GM08714 (cell line): Measurements from ENCODE around the gene MOB3B.
"Not testable (repeated sequence)": the region's sequence is repeated elsewhere in the genome, so short reads cannot be mapped to it uniquely, and the experiment has no call there.

Experiments
- H3K4me3 ChIP-seq: fragments of 200-500 bp; sonication (Bioruptor generic); 2 replicates; pipeline ENCODE4 v1.5.1; 2014; ENCODE audit warnings: mild to moderate bottlenecking, low read length, inconsistent platforms
- ZNF274 ChIP-seq: IDR thresholded peaks from 2 replicates; pipeline ENCODE4 v1.6.1; 2012; ENCODE audit warnings: mild to moderate bottlenecking, low read depth, low read length

Gene MOB3B

GRCh38 chr9:27468000-27468399 lies 61.6 kb downstream of the MOB3B start:
- no peak overlapping the region for H3K4me3 ChIP-seq
- TF ChIP-seq ZNF274 = no peak

DNA sequence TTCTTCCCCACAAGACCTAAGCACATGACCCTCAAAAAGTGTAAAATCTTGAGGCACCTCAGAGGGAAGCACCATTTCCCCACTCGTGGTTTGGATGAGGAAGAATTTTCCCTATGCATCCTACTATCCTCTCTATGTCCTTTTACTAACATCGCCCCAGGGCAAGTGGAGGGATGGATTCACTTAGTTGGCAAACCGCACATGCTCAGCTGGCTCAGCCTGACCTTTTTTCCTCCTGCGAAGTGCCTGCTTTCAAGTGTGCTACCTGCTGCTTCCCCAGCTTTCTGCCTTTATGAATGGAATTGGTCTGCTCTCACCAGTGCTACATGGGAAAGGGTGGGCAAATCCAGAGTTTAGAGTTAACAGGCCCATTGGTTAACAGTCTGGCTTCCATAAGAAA lies 62.1 kb downstream of the MOB3B start:
- no peak for TF ChIP-seq ZNF274
- no peak overlapping the region for H3K4me3 ChIP-seq

DNA sequence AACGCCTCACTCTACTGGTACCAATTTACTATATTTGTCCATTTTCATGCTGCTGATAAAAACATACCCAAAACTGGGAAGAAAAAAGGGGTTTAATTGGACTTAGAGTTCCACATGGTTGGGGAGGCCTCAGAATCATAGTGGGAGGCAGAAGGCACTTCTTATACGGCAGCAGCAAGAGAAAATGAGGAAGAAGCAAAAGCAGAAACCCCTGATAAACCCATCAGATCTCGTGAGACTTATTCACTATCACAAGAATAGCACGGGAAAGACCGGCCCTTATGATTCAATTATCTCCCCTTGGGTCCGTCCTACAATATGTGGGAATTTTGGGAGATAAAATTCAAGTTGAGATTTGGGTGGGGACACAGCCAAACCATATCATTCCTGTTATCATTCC lies 63.1 kb downstream of the MOB3B start:
- not testable (repeated sequence) for H3K4me3 ChIP-seq

GRCh38 chr9:27464950-27465349 lies 64.7 kb downstream of the MOB3B start:
- H3K4me3 ChIP-seq = not testable (repeated sequence)

GRCh38 chr9:27462846-27463245 lies 66.8 kb downstream of the MOB3B start:
- TF ChIP-seq ZNF274 = no peak
- no peak overlapping the region for H3K4me3 ChIP-seq

DNA sequence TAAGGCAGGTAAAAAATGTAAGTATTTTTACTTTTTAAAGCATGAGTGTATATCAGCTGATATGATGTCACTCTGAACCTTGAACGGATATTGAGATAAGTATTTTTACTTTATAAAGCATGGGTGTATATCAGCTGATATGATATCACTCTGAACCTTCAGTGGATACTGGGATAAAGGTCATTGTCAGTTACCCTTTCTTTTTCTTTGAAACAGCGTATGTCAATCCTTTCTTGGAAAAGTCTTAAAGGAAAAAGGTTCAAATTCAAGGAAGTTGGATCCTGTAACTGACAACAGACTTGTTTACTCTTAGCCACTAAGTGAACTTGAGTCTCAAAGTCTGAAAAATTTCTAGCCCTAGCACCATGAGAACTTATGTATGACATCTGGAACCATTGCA lies 67.2 kb downstream of the MOB3B start:
- no peak overlapping the region for H3K4me3 ChIP-seq
- TF ChIP-seq ZNF274 = no peak

GRCh38 chr9:27460226-27461023 lies 69.2 kb downstream of the MOB3B start:
- no peak for TF ChIP-seq ZNF274
- H3K4me3 ChIP-seq = no peak overlapping the region

GRCh38 chr9:27457445-27457844 lies 72.2 kb downstream of the MOB3B start:
- no peak for TF ChIP-seq ZNF274
- no peak overlapping the region for H3K4me3 ChIP-seq

DNA sequence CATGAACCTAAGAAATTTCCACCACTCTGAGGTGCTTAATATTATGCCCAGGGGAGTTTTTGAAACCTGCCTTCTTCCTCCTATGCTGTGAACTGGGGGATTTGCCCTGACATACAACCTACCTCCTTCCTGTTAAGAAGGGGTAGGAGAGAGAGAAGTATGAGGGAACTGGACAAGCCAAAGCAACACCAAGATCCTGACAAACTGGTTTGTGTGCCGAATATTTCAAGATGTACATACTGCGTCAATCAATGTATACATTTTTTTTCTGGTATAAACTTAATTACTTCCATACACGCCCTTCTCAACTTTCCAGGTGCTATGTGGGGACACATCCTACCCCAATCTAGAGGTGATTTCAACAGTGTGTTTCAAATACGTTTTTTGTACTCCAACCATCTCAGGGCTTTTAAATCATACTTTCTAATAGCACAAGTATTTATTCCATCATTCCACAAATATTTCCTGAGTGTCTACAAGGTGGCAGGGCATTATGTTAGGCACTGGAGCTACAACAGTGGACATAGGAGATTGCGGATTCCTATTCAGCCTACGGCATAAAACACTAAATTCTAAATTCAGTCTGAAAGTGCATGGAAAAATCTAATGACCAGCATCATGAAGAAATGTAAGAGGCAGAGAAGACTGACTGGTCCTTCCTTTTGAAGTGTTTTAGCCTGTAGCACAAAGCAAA lies 75.6 kb downstream of the MOB3B start:
- TF ChIP-seq ZNF274 = no peak
- H3K4me3 ChIP-seq = no peak overlapping the region

- TF ChIP-seq ZNF274 = no peak
- no peak overlapping the region for H3K4me3 ChIP-seq
These were observed 78.3 kb downstream of the MOB3B start for GRCh38 chr9:27451207-27451797.

DNA sequence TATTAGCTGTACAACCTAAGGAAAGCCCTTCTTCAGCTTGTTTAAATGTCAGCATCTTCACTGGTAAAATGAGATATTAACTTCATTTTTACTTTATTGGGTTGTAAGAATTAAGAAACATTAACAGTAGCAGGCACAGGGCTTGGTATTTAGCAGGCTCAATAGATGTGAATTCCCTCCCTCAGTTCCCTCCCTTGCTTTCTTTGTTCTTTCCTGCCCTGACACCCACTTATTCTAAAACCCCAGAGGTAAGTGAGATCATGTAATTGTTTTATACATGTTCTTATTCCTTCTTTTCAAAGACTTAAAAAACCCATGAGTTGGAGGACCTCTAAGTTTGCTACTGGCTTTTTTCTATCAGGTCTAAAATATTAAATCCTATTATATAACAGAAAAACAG lies 78.9 kb downstream of the MOB3B start:
- H3K4me3 ChIP-seq = no peak overlapping the region
- TF ChIP-seq ZNF274 = no peak

DNA sequence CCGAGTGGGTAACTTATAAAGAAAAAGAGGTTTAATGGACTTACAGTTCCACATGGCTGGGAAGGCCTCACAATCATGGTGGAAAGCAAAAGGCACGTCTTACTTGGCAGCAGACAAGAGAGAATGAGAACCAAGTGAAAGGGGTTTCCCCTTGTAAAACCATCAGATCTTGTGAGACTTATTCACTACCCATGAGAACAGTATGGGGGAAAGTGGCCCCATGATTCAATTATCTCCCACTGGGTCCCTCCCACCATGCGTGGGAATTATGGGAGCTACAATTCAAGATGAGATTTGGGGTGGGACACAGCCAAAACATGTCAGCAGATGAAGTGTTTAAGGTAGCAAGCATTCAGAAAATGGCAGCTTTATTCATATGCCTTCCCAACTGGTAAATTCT lies 81.3 kb downstream of the MOB3B start:
- H3K4me3 ChIP-seq = not testable (repeated sequence)

- H3K4me3 ChIP-seq = no peak overlapping the region
- TF ChIP-seq ZNF274 = no peak
These were observed 82.5 kb downstream of the MOB3B start for GRCh38 chr9:27447031-27447683.

- no peak overlapping the region for H3K4me3 ChIP-seq
- TF ChIP-seq ZNF274 = no peak
These were observed 83.9 kb downstream of the MOB3B start for GRCh38 chr9:27445688-27446087.

- H3K4me3 ChIP-seq = no peak overlapping the region
- TF ChIP-seq ZNF274 = no peak
These were observed 84.5 kb downstream of the MOB3B start for GRCh38 chr9:27445057-27445595.
